COR-L47 (cell line): ENCODE measurements around the gene TTC7B.

Source experiments
- DNase-seq: peaks from one replicate; lab custom pipeline; 2025; lab: John Stamatoyannopoulos, UW

Gene TTC7B

GRCh38 chr14:90703841-90704737 is 112.1 kb downstream of the TTC7B start:
- no peak for DNase-seq

GRCh38 chr14:90700933-90701776 is 115.1 kb downstream of the TTC7B start:
- no peak for DNase-seq

GRCh38 chr14:90699016-90699415 is 117.2 kb downstream of the TTC7B start:
- DNase-seq = no peak

- DNase-seq = peak; percentile 79
Observed at GRCh38 chr14:90698379-90698869, 117.8 kb downstream of the TTC7B start.

GRCh38 chr14:90697577-90698206 is 118.5 kb downstream of the TTC7B start:
- peak; percentile 60 for DNase-seq

- DNase-seq = no peak
Observed at GRCh38 chr14:90697132-90697531, 119.1 kb downstream of the TTC7B start.

- no peak for DNase-seq
Observed at GRCh38 chr14:90696720-90697119, 119.5 kb downstream of the TTC7B start.

- DNase-seq = no peak
Observed at GRCh38 chr14:90695997-90696660, 120.1 kb downstream of the TTC7B start.

- peak; percentile 69 for DNase-seq
Observed at GRCh38 chr14:90693413-90693812, 122.8 kb downstream of the TTC7B start.

GRCh38 chr14:90692826-90693225 is 123.4 kb downstream of the TTC7B start:
- no peak for DNase-seq

- DNase-seq = no peak
Observed at GRCh38 chr14:90692061-90692460, 124.2 kb downstream of the TTC7B start.

- DNase-seq = no peak
Observed at GRCh38 chr14:90691627-90692026, 124.6 kb downstream of the TTC7B start.

- no peak for DNase-seq
Observed at GRCh38 chr14:90687680-90688079, 128.6 kb downstream of the TTC7B start.

GRCh38 chr14:90682615-90683014 is 133.6 kb downstream of the TTC7B start:
- DNase-seq = no peak

- no peak for DNase-seq
Observed at GRCh38 chr14:90681929-90682328, 134.3 kb downstream of the TTC7B start.

GRCh38 chr14:90678846-90679362 is 137.3 kb downstream of the TTC7B start:
- DNase-seq = no peak

- no peak for DNase-seq
Observed at GRCh38 chr14:90678420-90678819, 137.8 kb downstream of the TTC7B start.

- DNase-seq = no peak
Observed at GRCh38 chr14:90677484-90678050, 138.7 kb downstream of the TTC7B start.

- DNase-seq = no peak
Observed at GRCh38 chr14:90676912-90677311, 139.3 kb downstream of the TTC7B start.

GRCh38 chr14:90676356-90676755 is 139.9 kb downstream of the TTC7B start:
- DNase-seq = no peak

- no peak for DNase-seq
Observed at GRCh38 chr14:90675399-90675798, 140.8 kb downstream of the TTC7B start.
